ENCODE measurements around the gene TEDC1.

TEDC1 gene

GRCh38 chr14:105455766-105456660, 35.0 kb upstream of the TEDC1 start:
- in situ Hi-C loops (cut with HindIII; ENCODE audit: low pct_ligation_motif_present, low pct_unique_long_range_greater_than_20kb, low sequenced_read_pairs): no loop called here
- no peak for DNase-seq

GRCh38 chr14:105456736-105457617, 34.1 kb upstream of the TEDC1 start:
- no peak for DNase-seq
- in situ Hi-C loops (cut with HindIII; ENCODE audit: low pct_ligation_motif_present, low pct_unique_long_range_greater_than_20kb, low sequenced_read_pairs): no loop called here

- no peak for DNase-seq
- in situ Hi-C loops (cut with HindIII; ENCODE audit: low pct_ligation_motif_present, low pct_unique_long_range_greater_than_20kb, low sequenced_read_pairs): no loop called here
These were observed 33.0 kb upstream of the TEDC1 start for GRCh38 chr14:105458010-105458409.

- DNase-seq: no peak
- in situ Hi-C loops (cut with HindIII; ENCODE audit: low pct_ligation_motif_present, low pct_unique_long_range_greater_than_20kb, low sequenced_read_pairs): no loop called here
These were observed 32.5 kb upstream of the TEDC1 start for GRCh38 chr14:105458571-105458970.

GRCh38 chr14:105460116-105460515, 30.9 kb upstream of the TEDC1 start:
- in situ Hi-C loops (cut with HindIII; ENCODE audit: low pct_ligation_motif_present, low pct_unique_long_range_greater_than_20kb, low sequenced_read_pairs): no loop called here
- no peak for DNase-seq

- DNase-seq: no peak
- in situ Hi-C loops (cut with HindIII; ENCODE audit: low pct_ligation_motif_present, low pct_unique_long_range_greater_than_20kb, low sequenced_read_pairs): no loop called here
These were observed 30.4 kb upstream of the TEDC1 start for GRCh38 chr14:105460616-105461015.

GRCh38 chr14:105461903-105462302, 29.1 kb upstream of the TEDC1 start:
- in situ Hi-C loops (cut with HindIII; ENCODE audit: low pct_ligation_motif_present, low pct_unique_long_range_greater_than_20kb, low sequenced_read_pairs): no loop called here
- no peak for DNase-seq

GRCh38 chr14:105464501-105464900, 26.5 kb upstream of the TEDC1 start:
- in situ Hi-C loops (cut with HindIII; ENCODE audit: low pct_ligation_motif_present, low pct_unique_long_range_greater_than_20kb, low sequenced_read_pairs): no loop called here
- DNase-seq: no peak

- in situ Hi-C loops (cut with HindIII; ENCODE audit: low pct_ligation_motif_present, low pct_unique_long_range_greater_than_20kb, low sequenced_read_pairs): no loop called here
- no peak for DNase-seq
These were observed 25.6 kb upstream of the TEDC1 start for GRCh38 chr14:105465209-105466031.

GRCh38 chr14:105466531-105467248, 24.4 kb upstream of the TEDC1 start:
- in situ Hi-C loops (cut with HindIII; ENCODE audit: low pct_ligation_motif_present, low pct_unique_long_range_greater_than_20kb, low sequenced_read_pairs): no loop called here
- no peak for DNase-seq

GRCh38 chr14:105467249-105467941, 23.7 kb upstream of the TEDC1 start:
- no peak for DNase-seq
- in situ Hi-C loops (cut with HindIII; ENCODE audit: low pct_ligation_motif_present, low pct_unique_long_range_greater_than_20kb, low sequenced_read_pairs): no loop called here

- in situ Hi-C loops (cut with HindIII; ENCODE audit: low pct_ligation_motif_present, low pct_unique_long_range_greater_than_20kb, low sequenced_read_pairs): no loop called here
- no peak for DNase-seq
These were observed 23.0 kb upstream of the TEDC1 start for GRCh38 chr14:105467942-105468471.

GRCh38 chr14:105468621-105469241, 22.3 kb upstream of the TEDC1 start:
- in situ Hi-C loops (cut with HindIII; ENCODE audit: low pct_ligation_motif_present, low pct_unique_long_range_greater_than_20kb, low sequenced_read_pairs): no loop called here
- no peak for DNase-seq

GRCh38 chr14:105469456-105470349, 21.3 kb upstream of the TEDC1 start:
- DNase-seq: no peak
- in situ Hi-C loops (cut with HindIII; ENCODE audit: low pct_ligation_motif_present, low pct_unique_long_range_greater_than_20kb, low sequenced_read_pairs): no loop called here

GRCh38 chr14:105470350-105471296, 20.4 kb upstream of the TEDC1 start:
- in situ Hi-C loops (cut with HindIII; ENCODE audit: low pct_ligation_motif_present, low pct_unique_long_range_greater_than_20kb, low sequenced_read_pairs): no loop called here
- no peak for DNase-seq

Data from ACHN (cell line).